ENCODE measurements around the gene SERTAD1.
"Not testable (repeated sequence)": the region's sequence is repeated elsewhere in the genome, so short reads cannot be mapped to it uniquely, and the experiment has no call there.

The SERTAD1 gene

DNA sequence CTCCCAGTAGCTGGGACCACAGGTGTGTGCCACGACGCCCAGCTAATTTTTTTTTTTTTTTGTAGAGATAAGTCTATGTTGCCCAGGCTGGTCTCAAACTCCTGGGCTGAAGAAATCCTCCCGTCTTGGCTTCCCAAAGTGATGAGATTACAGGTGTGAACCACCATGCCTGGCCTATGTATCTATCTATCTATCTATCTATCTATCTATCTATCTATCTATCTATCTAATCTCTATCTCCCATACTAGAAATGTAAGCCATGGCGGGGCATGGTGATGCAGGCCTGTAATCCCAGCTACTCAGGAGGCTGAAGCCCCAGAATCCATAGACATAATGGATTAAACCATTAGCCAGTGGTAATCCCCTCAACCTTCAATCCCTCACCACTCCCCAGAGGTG is 24.9 kb upstream of the SERTAD1 start:
- FAIRE-seq, result no peak

DNA sequence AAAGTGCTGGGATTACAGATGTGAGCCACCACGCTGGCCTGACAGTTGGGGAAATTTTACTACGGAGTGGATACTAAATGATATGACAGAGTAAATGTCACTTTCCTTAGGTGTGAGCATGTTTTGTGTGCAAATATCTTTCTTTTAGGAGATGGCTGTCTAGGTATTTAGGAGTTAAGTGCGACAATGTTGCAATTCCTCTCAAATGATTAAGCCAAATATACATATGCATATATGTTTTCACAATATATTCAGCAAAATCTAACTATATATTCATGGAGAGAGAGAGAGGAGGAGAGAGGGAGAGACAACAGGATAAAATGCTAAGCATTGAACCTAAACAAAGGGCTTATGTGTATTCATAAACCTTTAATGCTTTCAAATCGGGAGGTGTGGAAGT is 23.7 kb upstream of the SERTAD1 start:
- FAIRE-seq, result no peak

DNA sequence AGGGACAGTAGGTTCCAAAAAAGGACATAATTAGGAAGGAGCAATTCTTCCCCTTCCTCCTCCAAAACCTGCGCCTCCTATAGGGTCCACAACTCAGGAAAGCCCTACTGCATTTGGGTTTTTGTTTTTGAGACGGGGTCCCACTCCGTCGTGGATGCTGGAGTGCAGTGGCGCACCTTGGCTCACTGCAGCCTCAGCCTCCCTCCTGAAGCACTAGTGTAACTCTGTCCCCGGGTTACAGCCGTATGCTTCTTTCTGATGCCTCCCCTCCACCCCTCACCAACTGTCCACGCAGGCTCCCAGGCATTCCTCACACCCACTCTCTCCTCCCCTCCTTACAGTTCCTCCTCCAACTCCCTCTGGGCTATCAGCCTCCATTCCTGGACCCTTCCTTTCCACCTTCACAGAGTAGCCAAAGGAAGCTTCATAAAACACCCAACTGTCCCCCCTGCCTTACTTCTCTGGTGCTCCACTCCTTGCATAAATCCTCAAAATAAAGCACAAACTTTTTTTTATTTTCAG is 20.5 kb upstream of the SERTAD1 start:
- no peak for FAIRE-seq

DNA sequence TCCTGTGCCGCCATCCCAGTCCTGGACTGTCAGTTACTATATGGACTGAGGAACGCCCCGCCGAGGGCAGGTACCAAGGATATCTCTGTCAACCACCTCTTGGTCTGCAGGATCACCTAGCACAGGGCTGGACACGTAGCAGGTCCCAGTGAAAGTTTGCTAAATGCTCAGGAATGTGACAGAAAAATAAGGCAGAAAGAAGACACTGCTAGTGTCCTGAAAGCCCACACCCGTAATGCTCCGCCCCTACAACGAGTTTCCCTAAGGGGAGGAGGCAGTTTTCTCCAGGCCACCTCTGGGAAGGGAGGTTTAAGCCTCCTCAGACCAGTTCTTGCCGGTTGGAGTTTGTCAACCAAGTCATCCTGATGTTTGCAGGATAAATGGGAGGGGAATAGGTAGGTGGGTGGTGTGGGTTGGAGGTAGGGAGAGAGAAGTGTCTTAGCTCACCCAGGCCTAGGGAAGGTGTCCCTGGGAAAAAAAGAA is 20.0 kb upstream of the SERTAD1 start:
- FAIRE-seq, result no peak

DNA sequence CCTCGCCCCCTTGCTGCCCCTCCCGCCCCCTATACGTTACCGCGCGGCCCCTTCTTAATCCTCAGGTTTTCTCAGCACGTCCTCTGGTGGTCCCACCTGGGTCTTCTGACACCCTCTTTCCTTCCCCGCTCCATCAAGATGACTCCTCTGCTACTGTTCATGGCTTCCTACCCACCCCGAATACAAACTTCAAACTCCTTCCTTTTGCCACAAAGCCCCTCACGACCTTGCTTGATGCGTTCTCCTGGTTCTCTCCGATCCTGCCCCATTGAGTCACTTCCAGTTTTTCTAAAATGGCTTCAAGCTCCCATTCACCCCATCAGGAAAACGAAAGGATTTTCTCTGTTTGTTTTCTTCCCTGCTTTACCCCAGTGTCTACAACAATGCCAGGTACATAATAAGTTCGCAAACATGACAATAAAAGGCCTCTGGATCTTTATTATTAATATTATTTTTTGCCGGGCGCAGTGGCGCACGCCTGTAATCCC is 19.1 kb upstream of the SERTAD1 start:
- FAIRE-seq, result no peak

DNA sequence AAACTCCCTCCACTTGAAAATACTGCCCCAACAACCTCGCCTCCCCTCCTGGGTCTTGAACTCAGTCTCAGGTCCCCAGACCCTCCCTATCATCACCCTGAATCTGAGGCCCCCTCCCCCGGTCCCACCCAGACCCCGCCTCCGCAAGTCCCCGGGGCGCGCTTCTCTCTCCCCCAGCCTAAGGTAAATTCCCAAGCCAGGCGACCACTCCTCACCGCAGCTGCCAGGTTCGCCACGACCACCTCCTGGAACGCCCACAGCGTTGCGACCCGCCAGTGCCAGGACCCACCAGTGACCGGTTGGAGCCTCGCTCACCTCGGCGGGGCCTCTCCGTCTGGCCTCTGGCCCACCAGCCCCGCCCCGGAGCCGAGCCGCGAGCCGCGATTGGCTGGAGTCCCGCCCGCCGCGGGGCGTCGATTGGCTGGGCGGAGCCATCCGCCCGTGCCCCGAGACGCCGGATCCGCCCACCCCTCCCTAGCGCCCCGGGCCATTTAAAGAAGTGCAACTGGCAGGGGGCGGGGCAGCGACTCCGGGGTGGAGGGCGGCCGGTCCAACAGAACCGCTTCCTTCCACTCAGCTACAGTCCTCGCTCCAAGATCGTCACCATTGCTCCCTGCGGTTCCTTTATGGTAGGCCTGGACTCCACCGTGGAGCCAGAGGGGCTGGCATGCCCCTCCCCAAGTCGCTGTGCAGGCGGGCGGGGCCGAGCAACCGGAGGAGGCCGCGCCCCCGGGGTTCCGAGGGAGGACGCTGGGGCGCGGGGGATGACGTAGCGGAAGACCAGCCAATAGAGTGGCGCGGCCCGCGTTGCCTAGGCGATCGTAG is 18.4 kb upstream of the SERTAD1 start, which contains the start of gene SERTAD3:
TSS of gene SERTAD3 (minus strand) at position 336 of the 825 bp plus-strand sequence. CDS start 2,255 bp downstream, outside the sequence.
- no peak for FAIRE-seq

DNA sequence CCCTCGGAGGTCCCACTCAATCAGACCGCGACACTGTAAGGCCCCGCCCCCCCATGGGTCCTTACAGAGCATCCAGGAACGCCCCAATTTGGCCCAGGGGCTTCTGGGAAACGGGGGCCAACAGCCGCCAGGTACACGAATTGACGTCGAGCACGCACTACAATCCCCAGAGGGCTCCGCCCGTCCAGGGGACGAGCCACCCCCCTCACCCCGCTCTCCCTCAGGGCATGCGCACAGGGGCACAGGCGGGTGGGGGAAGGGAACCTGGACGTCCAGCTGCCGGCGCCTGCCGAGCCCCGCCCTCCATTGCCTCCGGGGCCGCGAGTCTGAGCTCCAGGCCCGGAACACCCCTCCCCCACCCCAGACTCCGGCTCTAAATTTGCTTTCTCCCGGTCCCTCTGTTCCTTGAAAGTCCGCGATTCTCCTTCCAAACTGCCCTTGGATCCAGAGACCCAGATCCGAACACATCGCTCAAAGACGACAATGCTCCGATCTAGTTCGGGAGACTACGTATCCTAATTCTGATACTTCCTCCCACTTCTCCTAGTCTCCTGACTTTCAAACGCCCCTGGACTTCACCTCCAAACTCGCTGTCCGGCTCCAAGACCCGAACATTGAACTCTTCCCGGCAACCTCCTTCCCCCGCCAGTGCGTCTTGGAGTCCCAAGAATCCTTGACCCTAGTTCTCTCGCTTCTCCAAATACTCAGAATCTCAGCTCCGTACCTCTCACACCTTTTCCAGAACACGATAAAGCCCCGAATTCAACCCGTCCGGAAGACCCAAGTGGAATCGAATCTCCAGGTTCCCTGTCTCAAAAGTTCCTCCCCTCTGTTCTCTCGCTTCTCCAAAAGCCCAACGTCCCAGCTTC is 17.6 kb upstream of the SERTAD1 start:
- FAIRE-seq, result peak; percentile 95

DNA sequence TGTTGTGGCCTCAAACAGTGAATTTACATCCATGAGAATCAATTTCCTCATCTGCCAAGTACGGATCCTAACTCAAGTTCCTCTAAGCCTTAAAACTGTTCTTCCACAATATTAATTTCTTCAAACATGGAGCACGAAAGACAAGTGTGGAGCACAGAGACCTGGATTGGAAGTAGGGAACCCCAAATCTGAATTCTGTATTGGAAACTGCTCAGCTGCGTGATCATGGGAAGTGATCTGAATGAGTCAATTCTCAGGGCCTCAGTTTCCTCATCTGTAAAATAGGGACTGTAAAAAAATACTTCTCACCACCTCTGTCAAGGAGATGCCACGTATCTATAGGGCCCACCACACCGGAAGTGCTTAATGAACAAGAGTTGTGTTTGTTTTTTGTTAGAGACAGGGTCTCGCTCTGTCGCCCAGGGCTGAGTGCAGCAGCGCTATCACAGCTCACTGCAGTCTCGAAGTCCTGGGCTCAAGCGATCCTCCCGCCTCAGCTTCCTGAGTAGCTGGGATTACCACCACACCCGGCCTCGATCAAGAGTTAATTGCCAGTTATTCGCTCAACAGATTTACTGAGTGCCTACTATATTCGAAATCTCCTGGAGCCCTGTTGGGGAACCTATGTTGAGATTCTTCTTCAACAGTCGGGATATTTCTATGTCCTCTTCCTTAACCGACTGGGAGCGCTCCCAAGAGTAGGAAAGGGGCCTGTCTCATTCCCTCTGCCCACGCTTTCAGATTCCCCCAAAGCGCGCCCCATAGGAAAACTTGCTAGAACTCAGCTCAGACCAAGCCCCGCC is 16.7 kb upstream of the SERTAD1 start:
- no peak for FAIRE-seq

DNA sequence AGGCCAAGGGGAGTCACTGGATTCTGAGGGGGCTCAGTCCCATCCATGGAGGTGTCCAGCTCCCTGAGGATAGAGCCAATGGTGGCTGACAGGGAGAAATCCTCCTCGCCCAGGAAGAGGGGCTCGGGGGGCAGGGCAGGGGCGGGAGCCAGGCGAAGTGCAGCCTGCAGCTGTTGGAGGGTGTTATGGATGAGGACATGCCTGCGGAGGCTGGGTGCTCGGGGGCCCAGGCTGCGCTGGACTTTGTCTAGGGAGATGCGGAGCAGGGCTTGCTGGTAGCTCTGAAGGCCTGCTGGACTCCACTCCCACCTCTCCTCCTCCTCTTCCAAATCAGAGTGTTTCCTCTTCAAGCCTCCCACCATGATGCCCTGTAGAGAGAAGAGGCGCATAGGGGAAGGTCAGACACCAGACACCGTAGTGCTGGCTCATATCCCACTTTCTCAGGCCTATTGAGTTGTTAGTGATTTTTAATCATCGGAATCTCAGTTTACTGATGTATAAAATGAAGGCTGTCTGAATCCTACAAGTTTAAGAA is 16.0 kb upstream of the SERTAD1 start:
- no peak for FAIRE-seq

DNA sequence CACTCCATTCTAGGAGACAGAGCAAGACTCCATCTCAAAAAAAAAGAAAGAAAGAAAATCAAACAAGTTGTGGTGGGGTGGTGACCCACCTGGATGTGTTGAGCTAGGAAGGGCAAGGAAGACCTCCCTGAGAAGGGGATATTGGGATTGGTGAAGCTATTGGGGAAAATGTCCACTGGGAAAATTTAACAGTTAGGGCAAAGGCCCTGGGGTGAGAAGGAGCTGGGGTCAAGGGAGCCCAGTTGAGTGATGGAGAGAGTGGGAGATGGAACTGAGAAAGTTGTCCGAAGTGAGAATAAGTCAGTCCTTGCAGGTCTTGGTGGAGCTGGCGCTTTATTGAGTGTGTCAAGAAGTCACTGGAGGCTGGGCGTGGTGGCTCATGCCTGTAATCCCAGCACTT is 12.5 kb upstream of the SERTAD1 start:
- no peak for FAIRE-seq

DNA sequence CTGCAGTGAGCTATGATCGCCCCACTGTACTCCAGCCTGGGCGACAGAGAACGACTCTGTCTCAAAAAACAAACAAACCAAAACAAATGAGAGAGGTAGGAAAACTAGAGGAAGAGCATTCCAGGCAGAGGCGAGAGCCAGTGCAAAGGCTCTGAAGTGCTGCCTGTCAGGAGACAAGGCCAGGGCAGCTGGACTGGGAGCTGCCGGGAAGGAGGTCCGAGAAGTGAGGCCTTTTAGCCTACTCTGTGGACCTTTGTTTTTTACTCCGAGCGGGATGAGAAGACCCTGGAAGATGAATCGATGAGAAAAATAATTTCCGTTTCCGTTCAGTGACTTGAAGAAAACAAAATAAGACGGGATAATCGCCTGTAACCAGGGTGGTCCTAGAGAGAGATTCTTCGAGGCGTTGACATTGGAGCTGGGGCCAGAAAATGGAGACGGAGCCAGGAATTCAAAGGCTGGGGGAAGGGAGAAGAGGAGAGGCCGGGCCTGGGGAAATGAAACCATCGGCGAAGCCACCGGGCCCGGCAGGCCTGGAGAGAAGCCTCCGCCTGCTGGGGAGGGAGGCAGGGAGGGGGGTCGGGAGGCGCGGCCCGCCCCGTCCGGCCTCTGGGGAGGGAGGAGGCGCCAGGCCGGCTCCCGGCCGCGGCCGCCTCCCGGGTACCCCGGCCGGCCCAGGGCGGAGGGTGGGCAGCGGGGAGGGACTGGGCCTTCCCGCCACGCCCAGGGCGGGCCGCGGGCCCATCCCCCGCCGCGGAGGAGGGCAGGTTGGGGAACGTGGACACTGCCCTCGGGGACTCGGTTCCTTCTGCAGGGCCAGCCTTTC is 7.8 kb upstream of the SERTAD1 start:
- no peak for FAIRE-seq

DNA sequence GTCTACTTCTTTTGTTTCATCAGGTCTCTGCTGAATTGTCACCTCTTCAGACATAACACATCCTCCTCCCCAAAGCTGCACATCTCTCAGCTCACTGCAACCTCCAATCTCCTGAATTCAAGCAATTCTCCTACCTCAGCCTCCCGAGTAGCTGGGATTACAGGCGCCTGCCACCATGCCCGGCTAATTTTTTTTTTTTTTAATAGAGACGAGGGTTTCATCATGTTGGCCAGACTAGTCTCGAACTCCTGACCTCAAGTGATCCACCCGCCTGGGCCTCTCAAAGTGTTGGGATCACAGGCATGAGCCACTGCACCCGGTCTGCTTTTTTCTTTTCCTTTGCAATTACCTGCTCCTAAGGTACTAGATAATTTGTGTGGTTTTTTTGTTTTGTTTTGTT is 7.0 kb upstream of the SERTAD1 start:
- FAIRE-seq, result not testable (repeated sequence)

DNA sequence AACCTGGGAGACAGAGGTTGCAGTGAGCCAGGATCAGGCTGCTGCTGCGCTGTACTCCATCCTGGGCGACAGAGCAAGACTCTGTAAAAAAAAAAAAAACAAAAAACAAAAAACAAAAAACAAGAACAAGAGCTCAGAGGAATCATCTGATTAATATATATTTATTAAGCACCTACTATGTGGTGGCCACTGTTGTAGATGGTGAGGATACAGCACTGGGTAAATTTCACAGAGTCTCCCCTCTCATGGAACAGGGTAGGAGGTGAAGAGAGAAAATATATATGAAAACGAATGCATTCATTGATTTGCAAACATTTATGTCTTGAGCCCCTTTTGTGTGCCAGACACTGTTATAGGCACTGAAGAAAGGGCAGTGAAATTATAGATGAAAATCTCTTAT is 5.9 kb upstream of the SERTAD1 start:
- FAIRE-seq, result no peak

DNA sequence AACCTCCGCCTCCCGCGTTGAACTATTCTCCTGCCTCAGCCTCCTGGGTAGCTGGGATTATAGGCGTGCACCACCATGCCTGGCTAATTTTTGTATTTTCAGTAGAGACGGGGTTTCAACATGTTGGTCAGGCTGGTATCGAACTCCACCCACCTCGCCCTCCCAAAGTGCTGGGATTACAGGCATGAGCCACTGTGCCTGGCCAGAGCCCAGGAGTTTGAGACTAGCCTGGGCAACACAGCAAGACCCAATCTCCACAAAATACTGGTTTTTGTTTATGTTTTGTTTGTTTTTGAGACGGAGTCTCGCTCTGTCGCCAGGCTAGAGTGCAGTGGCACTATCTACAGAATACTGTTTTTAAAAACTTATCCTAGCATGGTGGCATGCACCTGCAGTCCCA is 4.5 kb upstream of the SERTAD1 start:
- not testable (repeated sequence) for FAIRE-seq

DNA sequence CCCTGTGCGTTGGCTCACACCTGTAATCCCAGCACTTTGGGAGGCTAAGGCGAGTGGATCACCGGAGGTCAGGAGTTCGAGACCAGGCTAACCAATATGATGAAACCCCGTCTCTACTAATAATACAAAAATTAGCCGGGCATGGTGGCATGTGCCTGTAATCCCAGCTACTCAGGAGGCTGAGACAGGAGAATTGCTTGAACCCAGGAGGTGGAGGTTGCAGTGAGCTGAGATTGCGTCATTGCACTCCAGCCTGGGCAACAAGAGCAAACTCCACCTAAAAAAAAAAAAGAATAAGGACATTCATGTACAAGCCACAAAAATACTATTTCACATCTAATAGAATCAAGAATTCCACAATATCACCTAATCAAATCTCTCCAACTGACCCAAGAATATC is 2.4 kb upstream of the SERTAD1 start:
- not testable (repeated sequence) for FAIRE-seq

DNA sequence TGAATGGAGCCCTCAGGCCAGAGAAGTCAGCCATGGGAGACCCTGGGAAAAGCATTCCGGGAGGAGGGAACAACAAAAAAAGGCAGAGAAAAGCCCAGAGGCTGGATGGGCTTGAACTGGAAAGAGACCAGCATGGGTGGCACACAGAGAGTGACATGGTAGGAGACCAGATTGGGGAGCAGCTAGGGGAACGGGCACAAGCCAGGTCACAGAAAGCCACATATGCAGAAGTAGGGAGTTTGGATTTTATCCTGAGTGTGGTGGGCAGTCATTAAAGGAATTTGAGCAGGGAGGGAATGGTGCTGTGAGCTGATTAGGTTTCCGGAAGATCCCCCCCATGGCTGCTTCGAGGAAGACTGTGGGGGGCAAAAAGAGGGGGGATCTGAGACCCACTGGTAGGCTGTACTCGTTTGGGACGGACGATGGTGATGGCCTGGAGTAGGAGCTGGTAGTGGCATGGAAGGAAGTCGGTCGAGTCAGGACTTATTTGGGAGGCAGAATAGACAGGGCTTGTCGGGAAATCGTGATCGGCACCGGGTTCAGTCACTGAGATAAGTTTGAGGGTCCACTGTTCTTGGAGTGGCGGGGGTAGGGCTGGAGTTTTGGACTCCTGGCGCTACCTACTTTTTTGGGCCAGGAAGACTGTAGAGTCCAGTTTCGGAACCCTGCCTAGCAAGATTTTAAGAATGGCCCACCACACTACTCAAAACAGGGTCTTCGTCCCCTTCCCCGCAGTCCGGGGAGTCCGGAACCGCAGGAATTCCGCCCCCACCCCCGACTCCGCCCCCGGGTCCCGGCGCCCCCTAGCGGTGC is 949 bp downstream of the SERTAD1 start:
- no peak for FAIRE-seq

DNA sequence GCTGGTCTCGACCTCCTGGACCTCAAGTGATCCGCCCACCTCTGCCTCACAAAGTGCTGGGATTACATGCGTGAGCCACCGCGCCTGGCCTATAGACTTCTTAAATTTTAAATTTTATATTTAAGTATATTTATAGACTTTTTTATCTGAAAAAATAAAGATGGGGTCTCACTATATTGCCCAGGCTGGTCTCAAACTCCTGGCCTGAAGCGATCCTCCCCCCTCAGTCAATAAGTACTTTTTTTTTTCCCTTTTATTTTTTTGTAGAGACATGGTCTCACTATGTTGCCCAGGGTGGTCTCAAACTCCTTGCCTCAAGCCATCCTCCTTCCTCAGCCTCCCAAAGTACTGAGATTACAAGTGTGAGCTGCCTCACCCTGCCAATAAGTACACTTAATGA is 1.9 kb downstream of the SERTAD1 start:
- no peak for FAIRE-seq

DNA sequence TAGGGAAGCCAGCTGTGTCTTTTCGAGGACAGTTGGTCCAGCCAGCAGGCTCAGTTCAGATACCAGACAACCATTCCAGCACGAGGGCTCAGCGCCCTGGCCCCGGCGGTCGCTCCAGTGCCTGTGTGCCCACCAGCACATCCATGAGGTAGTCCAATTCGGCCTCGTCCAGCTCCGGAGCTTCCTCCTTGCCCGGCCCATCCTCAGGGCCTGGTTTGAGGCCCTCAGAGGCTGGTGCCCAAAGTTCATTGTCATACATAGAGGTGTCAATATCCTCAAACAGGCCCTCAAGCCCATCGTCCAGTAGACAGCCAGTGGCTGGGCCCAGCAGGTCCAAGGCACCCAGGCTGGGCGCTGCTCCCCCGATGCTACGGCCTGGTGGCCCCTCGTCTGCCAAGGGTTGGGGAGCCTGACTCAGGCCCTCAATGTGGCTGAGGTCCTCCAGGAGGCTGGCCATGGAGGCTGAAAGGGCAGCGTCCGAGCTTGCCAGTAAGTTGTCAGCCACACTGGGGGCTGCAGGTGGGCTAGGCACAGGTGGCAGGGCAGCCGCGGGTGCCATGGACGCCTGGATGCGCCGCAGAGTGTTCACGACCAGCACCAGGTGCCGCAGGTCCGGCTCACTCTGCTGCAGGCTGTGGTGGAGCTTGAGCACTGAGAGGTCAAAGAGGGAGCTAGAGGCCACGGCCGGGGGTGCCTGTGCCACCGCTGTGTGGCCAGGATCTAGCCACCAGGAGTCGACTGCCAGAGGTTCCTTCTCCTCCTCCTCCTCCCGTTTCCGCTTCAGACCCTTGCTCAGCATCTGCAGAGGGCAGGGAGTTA is 2.8 kb downstream of the SERTAD1 start:
- no peak for FAIRE-seq

All from endometrium (tissue), 2 donors.